ENCODE measurements around the gene NLK.
"Not testable (repeated sequence)": the region's sequence is repeated elsewhere in the genome, so short reads cannot be mapped to it uniquely, and the experiment has no call there.

NLK gene

GRCh38 chr17:27997522-27997921, 45.0 kb upstream of the NLK start:
- TF ChIP-seq CTCF (IDR thresholded peaks at IDR 0.05; ENCODE audit: extremely low read depth, missing control alignments), result no peak
- DNase-seq (ENCODE audit: low spot score), result no peak

- DNase-seq (ENCODE audit: low spot score), result no peak
Observed at GRCh38 chr17:28001149-28001548, 41.3 kb upstream of the NLK start.

GRCh38 chr17:28004344-28004743, 38.1 kb upstream of the NLK start:
- no peak for TF ChIP-seq CTCF (IDR thresholded peaks at IDR 0.05; ENCODE audit: extremely low read depth, missing control alignments)
- no peak for DNase-seq (ENCODE audit: low spot score)

More at GRCh38 chr17:28001149-28001548, 41.3 kb upstream of the NLK start:
- TF ChIP-seq CTCF (IDR thresholded peaks at IDR 0.05; ENCODE audit: extremely low read depth, missing control alignments), result no peak

- DNase-seq (ENCODE audit: low spot score), result not testable (repeated sequence)
Observed at GRCh38 chr17:28007925-28008324, 34.6 kb upstream of the NLK start.

GRCh38 chr17:28008513-28008912, 34.0 kb upstream of the NLK start:
- no peak for DNase-seq (ENCODE audit: low spot score)
- TF ChIP-seq CTCF (IDR thresholded peaks at IDR 0.05; ENCODE audit: extremely low read depth, missing control alignments), result no peak

GRCh38 chr17:28010406-28010805, 32.1 kb upstream of the NLK start:
- no peak for TF ChIP-seq CTCF (IDR thresholded peaks at IDR 0.05; ENCODE audit: extremely low read depth, missing control alignments)
- DNase-seq (ENCODE audit: low spot score), result no peak

GRCh38 chr17:28018439-28019070, 23.9 kb upstream of the NLK start:
- TF ChIP-seq CTCF (IDR thresholded peaks at IDR 0.05; ENCODE audit: extremely low read depth, missing control alignments), result no peak
- no peak for DNase-seq (ENCODE audit: low spot score)

- no peak for TF ChIP-seq CTCF (IDR thresholded peaks at IDR 0.05; ENCODE audit: extremely low read depth, missing control alignments)
- DNase-seq (ENCODE audit: low spot score), result no peak
Observed at GRCh38 chr17:28020515-28020914, 22.0 kb upstream of the NLK start.
